RWPE2 (cell line): ENCODE measurements around the gene MRPL49.

Experiments used
- ATAC-seq: fragments of 200-7000 bp; cut with Tn5 transposase; 3 replicates; pipeline ENCODE4 v1.9.1; 2021; ENCODE audit warnings: low read depth
- DNase-seq: peaks from one replicate; pipeline ENCODE4 v3.0.0-alpha.2; 2020; ENCODE audit warnings: low spot score
- H3K27ac ChIP-seq: fragments of 450-650 bp; 2 replicates; pipeline ENCODE4 v1.5.1; 2017; ENCODE audit warnings: mild to moderate bottlenecking; ENCODE audit not compliant: poor library complexity, severe bottlenecking
- H3K27me3 ChIP-seq: fragments of 250-450 bp; sonication (Bioruptor Pico); 2 replicates; pipeline ENCODE4 v1.5.1; 2021; ENCODE audit warnings: mild to moderate bottlenecking, moderate library complexity; ENCODE audit not compliant: insufficient read depth, poor library complexity, severe bottlenecking
- H3K36me3 ChIP-seq: fragments of 250-450 bp; sonication (Bioruptor Pico); 2 replicates; pipeline ENCODE4 v1.5.1; 2020; ENCODE audit warnings: low read depth, mild to moderate bottlenecking, moderate library complexity
- H3K4me1 ChIP-seq: fragments of 250-450 bp; sonication (Bioruptor Pico); 2 replicates; pipeline ENCODE4 v1.5.1; 2021; ENCODE audit warnings: mild to moderate bottlenecking, moderate library complexity; ENCODE audit not compliant: insufficient read depth, poor library complexity, severe bottlenecking
- H3K4me3 ChIP-seq: fragments of 250-450 bp; sonication (Bioruptor Pico); 2 replicates; pipeline ENCODE4 v1.5.1; 2021; ENCODE audit warnings: mild to moderate bottlenecking, moderate library complexity; ENCODE audit not compliant: severe bottlenecking
- H3K9me3 ChIP-seq: fragments of 250-450 bp; sonication (Bioruptor Pico); 2 replicates; pipeline ENCODE4 v1.5.1; 2021; ENCODE audit warnings: mild to moderate bottlenecking, moderate library complexity; ENCODE audit not compliant: severe bottlenecking
- CTCF ChIP-seq: fragments of 450-650 bp; IDR thresholded peaks from one replicate; pipeline ENCODE4 v1.5.1; 2017; ENCODE audit warnings: mild to moderate bottlenecking, moderate library complexity; ENCODE audit not compliant: poor library complexity, severe bottlenecking

Gene MRPL49

GRCh38 chr11:65113361-65113756 lies 8.8 kb upstream of the MRPL49 start:
- peak overlapping the region; percentile 39 for H3K4me3 ChIP-seq
- H3K9me3 ChIP-seq: no peaks in the 10 kb centered on the region
- H3K27ac ChIP-seq: peak overlapping the region; percentile 45
- no peak for DNase-seq
- H3K4me1 ChIP-seq: peaks cover 10% of the 10 kb centered on the region
- H3K27me3 ChIP-seq: no peaks in the 10 kb centered on the region
- no peak for ATAC-seq
- H3K36me3 ChIP-seq: peaks cover 15% of the 10 kb centered on the region
- no peak for TF ChIP-seq CTCF

- peaks cover 20% of the 10 kb centered on the region for H3K36me3 ChIP-seq
- peaks cover 10% of the 10 kb centered on the region for H3K4me1 ChIP-seq
- no peak overlapping the region for H3K4me3 ChIP-seq
- no peak for DNase-seq
- ATAC-seq: no peak
- H3K27ac ChIP-seq: no peak overlapping the region
- no peak for TF ChIP-seq CTCF
- no peaks in the 10 kb centered on the region for H3K9me3 ChIP-seq
- no peaks in the 10 kb centered on the region for H3K27me3 ChIP-seq
Observed at GRCh38 chr11:65113839-65114238, 8.3 kb upstream of the MRPL49 start.

- ATAC-seq (no peak), DNase-seq (no peak)
- H3K9me3 ChIP-seq: no peaks in the 10 kb centered on the region
- no peak overlapping the region for H3K4me3 ChIP-seq
- no peaks in the 10 kb centered on the region for H3K27me3 ChIP-seq
- H3K36me3 ChIP-seq: peaks cover 28% of the 10 kb centered on the region
- no peak for TF ChIP-seq CTCF
- peaks cover 10% of the 10 kb centered on the region for H3K4me1 ChIP-seq
- H3K27ac ChIP-seq: no peak overlapping the region
Observed at GRCh38 chr11:65114538-65115171, 7.5 kb upstream of the MRPL49 start.

- Histone ChIP-seq H3K27ac (peak overlapping the region; percentile 63), H3K36me3 (peaks cover 37% of the 10 kb centered on the region), H3K4me1 (peaks cover 10% of the 10 kb centered on the region), H3K4me3 (no peak overlapping the region), H3K27me3 (no peaks in the 10 kb centered on the region), H3K9me3 (no peaks in the 10 kb centered on the region)
- TF ChIP-seq CTCF: no peak
- DNase-seq (no peak), ATAC-seq (no peak)
Observed at GRCh38 chr11:65115361-65116082, 6.6 kb upstream of the MRPL49 start.
